Stimulated activated CD4-positive, alpha-beta T cell treated with anti-CD3 and anti-CD28 coated beads, Interleukin-2, amount 100 ng/mL, for 48 hours (primary cell): Measurements from ENCODE around the gene OR11H6.
"Not testable (repeated sequence)": the region's sequence is repeated elsewhere in the genome, so short reads cannot be mapped to it uniquely, and the experiment has no call there.

Experiments
- DNase-seq, 2 donors: peaks; one replicate each; pipeline ENCODE4 v3.0.0-alpha.2; 2020

OR11H6 gene, protein sequence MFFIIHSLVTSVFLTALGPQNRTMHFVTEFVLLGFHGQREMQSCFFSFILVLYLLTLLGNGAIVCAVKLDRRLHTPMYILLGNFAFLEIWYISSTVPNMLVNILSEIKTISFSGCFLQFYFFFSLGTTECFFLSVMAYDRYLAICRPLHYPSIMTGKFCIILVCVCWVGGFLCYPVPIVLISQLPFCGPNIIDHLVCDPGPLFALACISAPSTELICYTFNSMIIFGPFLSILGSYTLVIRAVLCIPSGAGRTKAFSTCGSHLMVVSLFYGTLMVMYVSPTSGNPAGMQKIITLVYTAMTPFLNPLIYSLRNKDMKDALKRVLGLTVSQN

DNA sequence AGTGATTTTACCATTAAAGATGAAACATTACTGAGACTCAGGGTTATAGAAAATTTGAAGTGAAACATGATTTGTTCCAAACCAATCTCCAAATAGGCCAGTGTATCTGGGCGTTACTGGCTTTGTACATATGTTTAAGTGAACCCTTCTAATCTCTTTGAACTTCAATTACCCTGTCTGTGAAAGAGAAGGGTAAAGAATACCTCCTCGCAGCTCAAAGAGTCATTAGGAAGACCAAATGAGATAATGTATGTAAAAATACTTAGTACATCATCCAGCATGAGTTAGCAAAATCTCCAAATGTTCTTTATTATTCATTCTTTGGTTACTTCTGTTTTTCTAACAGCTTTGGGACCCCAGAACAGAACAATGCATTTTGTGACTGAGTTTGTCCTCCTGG, at the start of gene OR11H6:
OR11H6 (plus strand) TSS at position 301 of the 400 bp plus-strand sequence; CDS start at position 301, 0 bp downstream.
- DNase-seq = no peak

DNA sequence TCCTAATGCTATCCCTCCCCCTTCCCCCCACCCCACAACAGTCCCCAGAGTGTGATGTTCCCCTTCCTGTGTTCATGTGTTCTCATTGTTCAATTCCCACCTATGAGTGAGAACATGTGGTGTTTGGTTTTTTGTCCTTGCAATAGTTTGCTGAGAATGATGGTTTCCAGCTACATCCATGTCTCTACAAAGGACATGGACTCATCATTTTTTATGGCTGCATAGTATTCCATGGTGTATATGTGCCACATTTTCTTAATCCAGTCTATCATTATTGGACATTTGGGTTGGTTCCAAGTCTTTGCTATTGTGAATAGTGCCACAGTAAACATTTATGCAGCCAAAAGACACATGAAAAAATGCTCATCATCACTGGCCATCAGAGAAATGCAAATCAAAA, 49.3 kb upstream of the OR11H6 start:
- DNase-seq = not testable (repeated sequence)

DNA sequence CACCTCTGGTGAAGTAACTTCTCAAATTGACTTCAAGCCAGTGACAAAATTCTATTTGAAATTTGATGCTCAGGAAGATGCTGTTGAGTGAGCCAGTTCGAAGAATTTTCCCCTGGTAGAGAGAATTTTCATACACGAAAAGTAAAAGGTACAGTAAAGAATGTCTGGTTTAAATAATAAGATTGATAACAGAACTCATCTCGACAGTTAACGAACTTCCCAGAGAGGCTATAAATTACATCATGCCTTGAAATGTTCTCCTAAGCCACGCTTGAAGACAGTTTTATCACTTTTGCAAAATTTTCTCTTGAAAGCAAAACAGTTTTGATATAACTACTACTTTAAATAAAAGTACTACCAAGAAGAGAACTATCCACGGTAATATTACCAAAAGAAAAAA, 47.2 kb upstream of the OR11H6 start:
- DNase-seq = no peak

DNA sequence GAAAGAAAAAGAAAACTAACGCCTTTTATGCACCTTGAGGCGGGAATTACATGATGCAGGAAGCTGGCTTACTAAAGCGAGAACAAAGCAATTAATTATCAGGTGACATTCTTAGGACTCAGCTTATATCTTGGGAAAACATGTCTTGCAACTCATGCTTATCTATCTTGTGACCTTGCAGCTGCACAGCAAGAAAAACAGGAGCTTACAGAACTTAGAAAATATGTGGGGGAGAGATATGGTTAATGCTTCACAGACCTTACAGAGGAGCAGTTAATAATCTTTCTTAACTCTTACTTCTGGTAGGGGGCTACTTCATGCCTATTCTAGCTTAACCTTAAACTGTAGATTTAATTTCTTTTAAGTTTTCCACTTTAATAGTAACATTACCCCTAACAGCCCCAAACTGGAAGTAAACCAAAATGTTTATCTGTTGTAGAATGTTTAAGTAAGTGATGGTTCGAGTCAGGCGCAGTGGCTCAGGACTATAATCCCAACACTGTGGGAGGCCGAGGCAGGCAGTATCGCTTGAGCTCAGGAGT, 46.0 kb upstream of the OR11H6 start:
- DNase-seq = no peak

DNA sequence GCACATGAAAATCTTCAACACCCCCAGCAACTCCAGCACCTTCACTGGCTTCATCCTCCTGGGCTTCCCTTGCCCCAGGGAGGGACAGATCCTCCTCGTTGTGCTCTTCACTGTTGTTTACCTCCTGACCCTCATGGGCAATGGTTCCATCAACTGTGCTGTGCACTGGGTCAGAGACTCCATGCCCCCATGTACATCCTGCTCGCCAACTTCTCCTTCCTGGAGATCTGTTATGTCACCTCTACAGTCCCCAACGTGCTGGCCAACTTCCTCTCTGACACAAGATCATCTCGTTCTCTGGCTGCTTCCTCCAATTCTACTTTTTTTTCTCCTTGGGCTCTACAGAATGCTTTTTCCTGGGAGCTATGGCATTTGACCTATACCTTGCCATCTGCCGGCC, 44.3 kb upstream of the OR11H6 start:
- no peak for DNase-seq

DNA sequence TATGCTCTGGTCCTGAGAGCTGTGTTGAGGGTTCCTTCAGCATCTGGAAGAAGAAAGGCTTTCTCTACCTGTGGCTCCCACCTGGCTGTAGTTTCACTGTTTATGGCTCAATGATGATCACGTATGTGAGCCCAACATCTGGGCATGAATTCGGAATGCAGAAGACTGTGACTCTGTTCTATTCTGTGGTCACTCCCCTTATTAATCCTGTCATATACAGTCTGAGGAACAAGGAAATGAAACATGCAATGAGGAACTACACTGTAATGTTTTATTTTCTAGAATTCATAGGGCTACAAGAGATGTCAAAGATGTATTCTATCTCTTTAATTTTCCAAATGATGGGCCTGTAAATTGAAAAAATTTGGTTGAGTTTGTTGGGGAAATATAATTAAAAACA, 43.6 kb upstream of the OR11H6 start:
- no peak for DNase-seq

DNA sequence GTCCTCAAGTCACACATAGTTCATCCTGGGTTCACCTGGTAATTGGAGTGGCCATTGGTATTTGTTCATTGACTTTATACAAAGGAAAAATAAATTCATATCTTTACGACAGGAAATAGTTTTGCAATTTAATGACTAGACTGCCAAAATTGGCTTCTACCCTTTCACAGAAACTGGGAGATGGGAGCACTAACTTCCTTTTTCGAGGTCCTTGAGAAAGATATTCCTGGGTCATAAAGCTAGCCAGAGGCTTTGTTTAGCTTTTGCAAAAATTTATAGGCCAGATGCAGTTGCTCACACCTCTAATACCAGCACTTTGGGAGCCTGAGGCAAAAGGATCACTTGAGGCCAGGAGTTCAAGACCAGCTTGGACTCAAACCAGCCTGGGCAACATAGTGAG, 43.0 kb upstream of the OR11H6 start:
- no peak for DNase-seq

DNA sequence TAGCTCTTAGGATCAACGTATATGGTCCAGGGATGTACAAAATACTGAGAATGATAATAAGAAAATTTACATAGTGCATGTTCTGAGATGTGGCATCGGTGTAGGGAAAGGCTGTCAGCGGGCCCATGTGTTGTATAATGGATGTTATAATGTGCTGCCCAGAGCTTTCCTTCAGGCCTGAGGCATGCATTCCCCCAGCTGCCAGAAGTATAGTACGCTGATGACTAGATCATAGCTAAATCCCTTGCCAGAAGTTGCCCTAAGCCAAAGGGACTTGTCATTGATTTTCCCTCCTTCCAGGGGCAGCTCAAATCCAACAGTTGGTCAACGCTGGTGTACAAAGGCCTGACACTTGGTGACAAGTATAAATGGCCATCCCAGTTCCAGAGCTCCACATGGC, 39.3 kb upstream of the OR11H6 start:
- no peak for DNase-seq

DNA sequence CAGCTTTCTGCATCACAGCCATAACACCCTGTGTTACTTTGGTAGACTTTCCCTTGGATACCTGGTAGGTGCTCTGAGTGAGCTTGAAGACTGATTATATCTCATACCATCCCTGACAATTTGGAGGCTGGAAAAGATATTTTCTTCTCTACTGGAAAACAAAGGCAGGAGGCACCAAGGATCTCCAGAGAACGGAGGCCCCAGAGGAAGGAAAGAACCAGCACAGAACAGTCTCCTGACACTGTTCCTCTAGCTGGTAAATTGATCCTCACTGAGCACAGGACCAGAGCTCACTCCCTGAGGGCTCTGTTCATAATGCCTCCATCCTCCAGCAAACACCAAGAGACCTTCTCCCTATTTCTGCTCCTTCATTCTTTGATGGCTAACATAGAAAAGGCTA, 32.9 kb upstream of the OR11H6 start, which contains the start of gene OR11G2:
OR11G2 (plus strand) TSS at position 301 of the 400 bp plus-strand sequence. CDS start 6,542 bp downstream, outside the sequence.
- DNase-seq = no peak

DNA sequence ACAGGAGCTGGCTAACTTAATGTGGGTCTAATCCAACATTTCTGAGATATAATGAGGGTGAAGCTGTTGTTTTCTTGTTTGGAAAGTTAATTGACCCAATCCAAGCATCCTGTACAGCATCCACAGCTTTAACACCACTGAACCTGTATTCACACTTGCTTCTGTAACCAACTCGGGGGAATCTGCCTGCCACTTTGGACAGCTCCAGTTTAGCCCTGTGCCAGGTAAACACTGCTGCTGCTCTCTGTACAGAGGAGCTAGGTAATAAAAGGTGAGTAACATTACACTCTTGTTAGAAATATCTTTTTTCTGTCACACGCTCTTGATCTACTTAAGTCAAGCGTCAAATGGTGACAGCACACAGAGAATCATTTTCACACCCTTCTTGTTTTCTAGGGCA, 32.1 kb upstream of the OR11H6 start:
- no peak for DNase-seq

DNA sequence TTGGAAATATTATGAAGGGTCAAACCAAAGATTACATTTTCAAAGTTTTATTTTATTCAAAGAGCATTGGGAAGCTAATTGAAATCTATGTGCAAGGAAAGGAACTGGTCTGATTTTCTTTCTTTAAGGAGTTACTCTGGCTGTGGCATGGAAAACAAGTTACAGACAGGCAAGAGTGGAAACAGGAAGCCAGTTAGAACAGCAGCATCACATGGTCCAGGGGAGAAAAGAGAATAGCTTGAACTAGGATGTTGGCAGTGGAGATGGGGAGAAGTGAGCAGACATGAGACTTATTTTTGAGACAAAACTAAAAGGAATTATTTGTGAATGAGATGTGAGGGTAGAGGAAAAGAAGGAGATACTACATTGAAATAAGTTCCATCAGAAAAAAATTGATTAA, 29.4 kb upstream of the OR11H6 start:
- DNase-seq = no peak

DNA sequence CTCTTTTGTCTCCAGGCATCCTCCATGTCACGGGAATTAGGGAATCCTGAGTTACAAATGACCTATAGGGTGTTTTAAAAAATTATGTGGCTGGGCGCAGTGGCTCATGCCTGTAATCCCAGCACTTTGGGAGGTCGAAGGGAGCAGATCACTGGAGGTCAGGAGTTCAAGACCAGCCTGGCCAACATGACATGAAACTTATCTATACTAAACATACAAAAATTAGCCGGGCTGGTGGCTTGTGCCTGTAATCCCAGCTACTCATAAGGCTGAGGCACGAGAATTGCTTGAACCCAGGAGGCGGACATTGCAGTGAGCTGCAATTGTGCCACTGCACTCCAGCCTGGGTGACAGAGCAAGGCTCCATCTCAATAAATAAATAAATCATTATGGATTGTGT, 28.3 kb upstream of the OR11H6 start:
- DNase-seq = not testable (repeated sequence)

DNA sequence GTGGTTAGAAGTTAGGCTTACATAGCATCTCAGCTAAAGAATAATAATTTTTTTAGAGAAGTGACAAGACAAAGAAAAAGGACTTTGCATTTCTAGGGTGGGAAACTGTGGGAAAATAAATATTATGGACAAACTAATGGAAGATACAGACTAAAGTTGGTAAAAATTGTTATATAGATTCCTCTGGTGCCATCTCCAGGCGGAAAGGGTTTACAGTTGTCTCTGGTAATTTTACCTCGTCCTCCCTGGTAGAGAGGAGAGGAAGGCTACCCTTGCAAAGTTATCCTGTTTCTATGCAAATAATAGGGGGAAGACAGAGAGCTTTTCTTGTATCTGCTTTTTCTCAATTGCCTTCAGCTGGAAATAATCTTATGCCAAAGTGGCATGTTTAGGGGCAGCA, 27.6 kb upstream of the OR11H6 start:
- no peak for DNase-seq

DNA sequence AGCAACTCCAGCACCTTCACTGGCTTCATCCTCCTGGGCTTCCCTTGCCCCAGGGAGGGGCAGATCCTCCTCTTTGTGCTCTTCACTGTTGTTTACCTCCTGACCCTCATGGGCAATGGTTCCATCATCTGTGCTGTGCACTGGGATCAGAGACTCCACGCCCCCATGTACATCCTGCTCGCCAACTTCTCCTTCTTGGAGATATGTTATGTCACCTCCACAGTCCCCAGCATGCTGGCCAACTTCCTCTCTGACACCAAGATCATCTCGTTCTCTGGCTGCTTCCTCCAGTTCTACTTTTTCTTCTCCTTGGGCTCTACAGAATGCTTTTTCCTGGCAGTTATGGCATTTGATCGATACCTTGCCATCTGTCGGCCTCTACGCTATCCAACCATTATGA, 26.1 kb upstream of the OR11H6 start:
- no peak for DNase-seq

DNA sequence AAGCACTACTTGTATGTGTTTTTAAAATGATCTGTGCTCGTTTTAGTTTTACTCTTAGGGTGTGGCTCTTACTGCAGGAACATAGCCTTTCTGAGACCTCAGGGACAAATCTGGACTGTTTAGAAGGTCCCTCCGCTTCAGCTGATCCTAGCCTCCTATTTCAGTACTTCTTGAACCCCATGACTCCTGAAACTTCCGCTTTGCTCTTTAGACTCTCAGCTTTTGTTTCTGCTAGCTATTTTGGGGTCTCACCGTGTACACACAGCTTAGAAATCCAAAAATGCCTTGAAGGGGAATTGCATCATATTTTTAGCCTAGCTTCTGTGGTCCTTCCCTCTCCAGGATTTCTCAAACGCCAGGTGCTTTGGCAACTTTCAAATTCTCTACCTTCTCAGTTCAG, 24.5 kb upstream of the OR11H6 start:
- no peak for DNase-seq

DNA sequence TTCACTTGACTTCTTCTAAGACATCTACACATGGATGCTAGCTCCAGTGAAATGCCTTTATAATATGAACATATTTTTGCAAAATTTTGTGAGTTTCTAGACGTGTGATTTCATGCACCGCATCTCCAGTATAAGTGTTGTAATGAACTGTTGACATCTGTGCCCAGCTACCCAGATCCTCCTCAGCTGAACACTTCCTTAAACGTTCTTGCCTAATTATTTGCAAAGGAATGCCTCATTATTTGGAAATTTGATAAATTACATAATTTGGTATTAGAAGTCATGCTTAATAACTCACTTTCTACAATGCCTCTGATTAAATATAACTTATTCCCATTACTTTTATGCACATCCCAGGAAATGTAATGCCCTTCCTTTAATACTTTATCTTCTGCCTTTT, 18.8 kb upstream of the OR11H6 start:
- DNase-seq = no peak

DNA sequence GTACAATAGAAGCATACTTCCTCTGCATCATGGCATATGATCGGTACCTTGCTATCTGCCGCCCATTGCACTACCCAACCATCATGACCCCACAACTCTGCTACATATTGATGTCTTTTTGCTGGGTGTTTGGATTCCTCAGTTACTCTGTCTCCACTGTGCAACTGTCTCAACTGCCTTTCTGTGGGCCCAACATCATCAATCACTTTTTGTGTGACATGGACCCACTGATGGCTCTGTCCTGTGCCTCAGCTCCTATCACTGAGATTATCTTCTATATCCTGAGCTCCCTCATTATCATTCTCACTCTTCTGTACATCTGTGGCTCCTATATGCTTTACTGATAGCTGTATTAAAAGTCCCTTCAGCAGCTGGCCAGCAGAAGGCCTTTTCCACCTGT, 13.9 kb upstream of the OR11H6 start:
- no peak for DNase-seq

DNA sequence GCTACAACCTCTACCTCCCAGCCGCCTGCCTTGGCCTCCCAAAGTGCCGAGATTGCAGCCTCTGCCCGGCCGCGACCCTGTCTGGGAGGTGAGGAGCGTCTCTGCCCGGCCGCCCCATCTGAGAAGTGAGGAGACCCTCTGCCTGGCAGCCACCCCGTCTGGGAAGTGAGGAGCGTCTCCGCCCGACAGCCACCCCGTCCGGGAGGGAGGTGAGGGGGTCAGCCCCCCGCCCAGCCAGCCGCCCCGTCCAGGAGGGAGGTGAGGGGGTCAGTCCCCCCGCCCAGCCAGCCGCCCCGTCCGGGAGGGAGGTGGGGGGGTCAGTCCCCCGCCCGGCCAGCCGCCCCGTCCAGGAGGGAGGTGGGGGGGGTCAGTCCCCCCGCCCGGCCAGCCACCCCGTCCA, 11.1 kb upstream of the OR11H6 start:
- DNase-seq = not testable (repeated sequence)

DNA sequence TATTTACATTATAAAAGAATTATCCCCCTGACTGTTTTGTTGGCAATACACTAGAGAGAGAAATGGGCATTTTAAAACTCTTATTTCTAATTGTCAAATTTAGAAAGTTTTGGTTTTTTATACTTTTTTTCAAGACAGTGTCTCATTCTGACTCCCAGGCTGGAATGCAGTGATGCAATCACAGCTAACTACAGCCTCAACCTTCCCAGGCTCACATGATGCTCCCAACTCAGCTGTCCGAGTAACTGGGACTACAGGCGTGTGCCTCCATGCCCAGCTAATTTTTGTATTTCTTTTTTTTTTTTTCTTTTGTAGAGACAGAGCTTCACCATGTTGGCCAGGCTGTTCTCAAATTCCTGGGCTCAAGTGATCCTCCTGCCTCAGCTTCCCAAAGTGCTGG, 8.3 kb upstream of the OR11H6 start:
- no peak for DNase-seq

DNA sequence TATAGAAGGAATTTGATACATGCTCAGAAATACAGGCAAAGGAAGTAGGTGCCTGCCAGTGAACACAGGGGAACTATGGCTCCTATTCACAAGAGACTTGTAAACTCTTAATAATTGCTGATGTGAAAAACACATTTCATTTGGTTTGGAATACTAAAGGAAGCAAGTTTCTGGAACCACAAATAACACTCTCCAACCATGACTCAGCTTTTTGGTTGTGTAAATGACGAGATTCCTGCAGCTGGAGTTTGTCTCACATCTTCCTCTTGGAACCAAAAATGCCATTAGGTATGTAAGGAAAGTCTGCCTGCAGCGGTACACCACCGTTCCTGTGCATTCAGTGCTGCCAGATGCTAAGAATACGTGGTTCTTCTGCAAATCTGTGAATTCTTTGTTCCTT, 4.5 kb upstream of the OR11H6 start:
- no peak for DNase-seq

DNA sequence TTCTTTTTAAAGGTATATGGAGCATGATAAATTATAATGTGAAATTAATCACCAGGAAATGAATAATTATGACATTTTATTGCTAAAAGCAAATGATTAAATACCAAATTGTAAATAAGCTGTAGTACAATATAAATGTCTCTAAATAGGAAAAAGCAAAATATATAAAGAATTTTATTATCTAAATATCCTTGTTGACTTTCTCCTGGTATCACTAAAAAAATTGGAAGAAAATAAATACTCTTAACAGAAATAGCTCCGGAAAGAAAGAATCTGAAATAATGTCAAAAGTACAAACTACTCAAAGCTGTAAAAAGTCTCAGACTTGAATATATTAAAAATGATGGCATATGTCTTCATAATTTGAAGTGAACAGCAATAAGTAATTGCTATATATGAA, 5.2 kb downstream of the OR11H6 start, which contains the start of gene OR11H7:
OR11H7 (plus strand) TSS at position 301 of the 400 bp plus-strand sequence.
- no peak for DNase-seq

DNA sequence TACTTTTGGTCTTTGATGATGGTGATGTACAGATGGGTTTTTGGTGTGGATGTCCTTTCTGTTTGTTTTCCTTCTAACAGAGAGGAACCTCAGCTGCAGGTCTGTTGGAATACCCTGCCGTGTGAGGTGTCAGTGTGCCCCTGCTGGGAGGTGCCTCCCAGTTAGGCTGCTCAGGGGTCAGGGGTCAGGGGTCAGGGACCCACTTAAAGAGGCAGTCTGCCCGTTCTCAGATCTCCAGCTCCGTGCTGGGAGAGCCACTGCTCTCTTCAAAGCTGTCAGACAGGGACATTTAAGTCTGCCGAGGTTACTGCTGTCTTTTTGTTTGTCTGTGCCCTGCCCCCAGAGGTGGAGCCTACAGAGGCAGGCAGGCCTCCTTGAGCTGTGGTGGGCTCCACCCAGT, 11.9 kb downstream of the OR11H6 start:
- DNase-seq = not testable (repeated sequence)

DNA sequence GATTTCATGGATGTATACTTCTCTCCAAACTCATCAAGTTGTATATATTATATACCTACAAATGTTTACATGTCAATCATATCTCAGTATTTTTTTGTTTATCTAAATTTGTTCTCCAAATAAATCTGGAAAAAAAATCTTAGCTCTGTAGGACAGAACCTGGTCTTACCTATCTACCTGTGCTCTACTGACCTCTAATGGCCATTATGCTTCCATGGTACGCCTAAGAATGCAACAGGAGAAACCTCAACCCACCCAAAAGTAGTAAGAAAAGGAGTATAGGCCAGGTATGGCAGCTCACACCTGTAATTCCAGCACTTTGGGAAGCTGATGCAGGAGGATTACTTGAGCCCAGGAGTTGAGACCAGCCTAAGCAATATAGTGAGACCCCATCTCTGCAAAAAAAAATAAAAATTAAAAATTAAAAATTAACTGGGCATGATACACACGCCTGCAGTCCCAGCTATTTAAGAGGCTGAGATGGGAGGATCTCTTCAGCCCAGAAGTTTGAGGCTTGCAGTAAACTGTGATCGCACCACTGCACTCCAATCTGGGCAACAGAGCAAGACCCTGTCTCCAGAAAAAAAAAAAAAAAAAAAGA, 24.2 kb downstream of the OR11H6 start:
- no peak for DNase-seq

DNA sequence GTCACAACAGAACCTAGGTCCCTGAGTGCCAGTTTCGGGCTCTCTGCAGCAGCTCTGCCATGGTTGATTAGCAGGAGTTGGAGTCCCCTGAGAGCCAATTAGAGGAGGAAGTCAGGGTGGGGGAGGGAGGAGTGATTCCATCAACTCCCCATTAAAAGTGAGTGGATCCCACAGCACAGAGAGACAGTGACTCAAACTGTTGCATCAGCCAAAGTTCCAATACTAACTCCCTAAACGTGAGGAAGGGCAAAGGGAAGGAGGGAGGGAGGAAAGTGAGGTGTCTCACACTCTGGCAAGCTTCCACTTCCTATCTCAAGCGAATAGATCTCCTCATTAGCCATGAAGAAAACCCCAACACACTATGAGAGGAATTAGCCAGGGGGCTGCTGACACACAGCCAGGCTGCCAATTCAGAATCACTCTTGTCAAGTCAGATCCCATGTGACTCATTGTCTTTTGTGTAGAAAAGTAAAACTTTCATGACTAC, 39.2 kb downstream of the OR11H6 start:
- DNase-seq = no peak
